RWPE2 (cell line): Measurements from ENCODE around the gene HPS3.

ENCODE experiments used
- ATAC-seq: fragments of 200-7000 bp; cut with Tn5 transposase; 3 replicates; pipeline ENCODE4 v1.9.1; 2021; ENCODE audit warnings: low read depth
- DNase-seq: peaks from one replicate; pipeline ENCODE4 v3.0.0-alpha.2; 2020; ENCODE audit warnings: low spot score
- H3K27ac ChIP-seq: fragments of 450-650 bp; 2 replicates; pipeline ENCODE4 v1.5.1; 2017; ENCODE audit warnings: mild to moderate bottlenecking; ENCODE audit not compliant: poor library complexity, severe bottlenecking
- H3K27me3 ChIP-seq: fragments of 250-450 bp; sonication (Bioruptor Pico); 2 replicates; pipeline ENCODE4 v1.5.1; 2021; ENCODE audit warnings: mild to moderate bottlenecking, moderate library complexity; ENCODE audit not compliant: insufficient read depth, poor library complexity, severe bottlenecking
- H3K36me3 ChIP-seq: fragments of 250-450 bp; sonication (Bioruptor Pico); 2 replicates; pipeline ENCODE4 v1.5.1; 2020; ENCODE audit warnings: low read depth, mild to moderate bottlenecking, moderate library complexity
- H3K4me1 ChIP-seq: fragments of 250-450 bp; sonication (Bioruptor Pico); 2 replicates; pipeline ENCODE4 v1.5.1; 2021; ENCODE audit warnings: mild to moderate bottlenecking, moderate library complexity; ENCODE audit not compliant: insufficient read depth, poor library complexity, severe bottlenecking
- H3K4me3 ChIP-seq: fragments of 250-450 bp; sonication (Bioruptor Pico); 2 replicates; pipeline ENCODE4 v1.5.1; 2021; ENCODE audit warnings: mild to moderate bottlenecking, moderate library complexity; ENCODE audit not compliant: severe bottlenecking
- H3K9me3 ChIP-seq: fragments of 250-450 bp; sonication (Bioruptor Pico); 2 replicates; pipeline ENCODE4 v1.5.1; 2021; ENCODE audit warnings: mild to moderate bottlenecking, moderate library complexity; ENCODE audit not compliant: severe bottlenecking
- CTCF ChIP-seq: fragments of 450-650 bp; IDR thresholded peaks from one replicate; pipeline ENCODE4 v1.5.1; 2017; ENCODE audit warnings: mild to moderate bottlenecking, moderate library complexity; ENCODE audit not compliant: poor library complexity, severe bottlenecking

Gene HPS3

GRCh38 chr3:149177122-149177521 is 47.7 kb downstream of the HPS3 start:
- Histone ChIP-seq H3K36me3 (peaks cover 9% of the 10 kb centered on the region), H3K27ac (no peak overlapping the region), H3K9me3 (no peaks in the 10 kb centered on the region), H3K27me3 (no peaks in the 10 kb centered on the region), H3K4me1 (peaks cover 17% of the 10 kb centered on the region), H3K4me3 (no peak overlapping the region)
- no peak for TF ChIP-seq CTCF
- ATAC-seq (no peak), DNase-seq (no peak)

GRCh38 chr3:149179220-149179619 is 49.8 kb downstream of the HPS3 start:
- Histone ChIP-seq H3K4me1 (peaks cover 17% of the 10 kb centered on the region), H3K27me3 (no peaks in the 10 kb centered on the region), H3K4me3 (no peak overlapping the region), H3K36me3 (no peaks in the 10 kb centered on the region), H3K27ac (peak overlapping the region; percentile 68), H3K9me3 (no peaks in the 10 kb centered on the region)
- DNase-seq (no peak), ATAC-seq (peak; percentile 63)
- no peak for TF ChIP-seq CTCF

- no peak overlapping the region for H3K4me3 ChIP-seq
- H3K9me3 ChIP-seq = no peaks in the 10 kb centered on the region
- DNase-seq = peak; percentile 81
- no peaks in the 10 kb centered on the region for H3K27me3 ChIP-seq
- H3K4me1 ChIP-seq = peaks cover 17% of the 10 kb centered on the region
- H3K27ac ChIP-seq = peak overlapping the region; percentile 68
- H3K36me3 ChIP-seq = no peaks in the 10 kb centered on the region
- ATAC-seq = peak; percentile 93
- TF ChIP-seq CTCF = no peak
Measured at GRCh38 chr3:149180057-149180573, 50.7 kb downstream of the HPS3 start.

- Histone ChIP-seq H3K4me1 (peaks cover 17% of the 10 kb centered on the region), H3K27me3 (no peaks in the 10 kb centered on the region), H3K27ac (peak overlapping the region; percentile 68), H3K4me3 (no peak overlapping the region), H3K9me3 (no peaks in the 10 kb centered on the region), H3K36me3 (no peaks in the 10 kb centered on the region)
- ATAC-seq = no peak
- no peak for DNase-seq
- no peak for TF ChIP-seq CTCF
Measured at GRCh38 chr3:149181182-149181581, 51.7 kb downstream of the HPS3 start.

- Histone ChIP-seq H3K27me3 (no peaks in the 10 kb centered on the region), H3K4me3 (no peak overlapping the region), H3K36me3 (no peaks in the 10 kb centered on the region), H3K27ac (no peak overlapping the region), H3K9me3 (no peaks in the 10 kb centered on the region), H3K4me1 (peaks cover under 1% of the 10 kb centered on the region)
- ATAC-seq = no peak
- DNase-seq = no peak
- no peak for TF ChIP-seq CTCF
Measured at GRCh38 chr3:149186219-149186618, 56.8 kb downstream of the HPS3 start.
